Adrenal gland (tissue), 5 donors: Measurements from ENCODE around the gene PIWIL1.

Source experiments
- CTCF ChIP-seq, 6 experiments: fragments of 450-650 bp in 4 of 6; fragments of 200-600 bp in 2 of 6; sonication (generic) in 1 of 6; IDR thresholded peaks; 1 replicate in 5 of 6; 2 replicates in 1 of 6; pipeline versions ENCODE4 v1.5.1 to v1.8.0; 2016 to 2021; ENCODE audit warnings: antibody characterized with exemption in 6 of 6, mild to moderate bottlenecking in 2 of 6, moderate library complexity in 1 of 6
- POLR2A ChIP-seq, 2 donors: fragments of 450-650 bp; IDR thresholded peaks; one replicate each; pipeline ENCODE4 v1.6.1; 2017; ENCODE audit warnings: antibody characterized with exemption in 2 of 2, mild to moderate bottlenecking in 2 of 2, moderate library complexity in 1 of 2
- donor health status: DM: no; HTN: no; CAD: no.

GRCh38 chr12:130357241-130357640, 19.6 kb downstream of the PIWIL1 start:
- TF ChIP-seq POLR2A (IDR thresholded peaks at IDR 0.05) (no peak), CTCF (IDR thresholded peaks at IDR 0.05) (no peak)
